ENCODE data around the gene CHST3.

CHST3 gene

GRCh38 chr10:71921324-71922027, 42.7 kb upstream of the CHST3 start:
- H3K36me3 ChIP-seq = no peaks in the 10 kb centered on the region
- no peaks in the 10 kb centered on the region for H3K9me3 ChIP-seq (ENCODE audit: severe bottlenecking)
- no peak for TF ChIP-seq CTCF (IDR thresholded peaks at IDR 0.05; ENCODE audit: low read depth, low read length)
- peak; percentile 82 for DNase-seq
- peak overlapping the region; percentile 16; the same call in 1 of the 2 replicates for H3K4me3 ChIP-seq (ENCODE audit: low read depth, low read length)
- peak overlapping the region; percentile 54 for H3K27ac ChIP-seq
- no peaks in the 10 kb centered on the region for H3K27me3 ChIP-seq (ENCODE audit: insufficient read depth, low read depth, severe bottlenecking)

- no peaks in the 10 kb centered on the region for H3K27me3 ChIP-seq (ENCODE audit: insufficient read depth, low read depth, severe bottlenecking)
- no peaks in the 10 kb centered on the region for H3K36me3 ChIP-seq
- no peak overlapping the region for H3K27ac ChIP-seq
- DNase-seq = no peak
- no peaks in the 10 kb centered on the region for H3K9me3 ChIP-seq (ENCODE audit: severe bottlenecking)
- no peak for TF ChIP-seq CTCF (IDR thresholded peaks at IDR 0.05; ENCODE audit: low read depth, low read length)
- H3K4me3 ChIP-seq (ENCODE audit: low read depth, low read length) = no peak overlapping the region
Measured at GRCh38 chr10:71923138-71923692, 41.0 kb upstream of the CHST3 start.

- Histone ChIP-seq H3K27me3 (ENCODE audit: insufficient read depth, low read depth, severe bottlenecking) (no peaks in the 10 kb centered on the region), H3K9me3 (ENCODE audit: severe bottlenecking) (no peaks in the 10 kb centered on the region), H3K36me3 (no peaks in the 10 kb centered on the region), H3K27ac (no peak overlapping the region), H3K4me3 (ENCODE audit: low read depth, low read length) (no peak overlapping the region)
- DNase-seq = no peak
- no peak for TF ChIP-seq CTCF (IDR thresholded peaks at IDR 0.05; ENCODE audit: low read depth, low read length)
Measured at GRCh38 chr10:71924771-71925170, 39.4 kb upstream of the CHST3 start.

GRCh38 chr10:71927159-71927558, 37.0 kb upstream of the CHST3 start:
- DNase-seq = no peak
- no peak overlapping the region for H3K4me3 ChIP-seq (ENCODE audit: low read depth, low read length)
- H3K36me3 ChIP-seq = no peaks in the 10 kb centered on the region
- H3K27ac ChIP-seq = no peak overlapping the region
- no peaks in the 10 kb centered on the region for H3K9me3 ChIP-seq (ENCODE audit: severe bottlenecking)
- no peaks in the 10 kb centered on the region for H3K27me3 ChIP-seq (ENCODE audit: insufficient read depth, low read depth, severe bottlenecking)
- no peak for TF ChIP-seq CTCF (IDR thresholded peaks at IDR 0.05; ENCODE audit: low read depth, low read length)

GRCh38 chr10:71927776-71928592, 36.2 kb upstream of the CHST3 start:
- no peak for TF ChIP-seq CTCF (IDR thresholded peaks at IDR 0.05; ENCODE audit: low read depth, low read length)
- Histone ChIP-seq H3K27me3 (ENCODE audit: insufficient read depth, low read depth, severe bottlenecking) (no peaks in the 10 kb centered on the region), H3K36me3 (no peaks in the 10 kb centered on the region), H3K4me3 (ENCODE audit: low read depth, low read length) (no peak overlapping the region), H3K27ac (no peak overlapping the region), H3K9me3 (ENCODE audit: severe bottlenecking) (no peaks in the 10 kb centered on the region)
- DNase-seq = no peak

All from WERI-Rb-1 (cell line).